Kidney (tissue), 14 donors: ENCODE results near the gene TMOD4. TPM values are rescaled to one million over a fixed set of nuclear protein-coding genes. Genes with fewer than 3 reads are reported as not detected.

Experiments used
- DNase-seq, 5 donors: peaks; one replicate each; pipeline ENCODE4 v3.0.0-alpha.2; 2013 to 2020
- FAIRE-seq: peaks from 2 replicates; lab custom pipeline; 2012; peaks lifted over from hg19 to GRCh38; lab: Jason Lieb, UNC
- H3K27ac ChIP-seq, 2 donors: one replicate each; pipeline ENCODE4 v1.7.0; 2013; ENCODE audit warnings: low read depth in 2 of 2, low read length in 2 of 2, inconsistent platforms in 1 of 2
- H3K27me3 ChIP-seq: one replicate; pipeline ENCODE4 v1.7.1; 2013; ENCODE audit warnings: low read length, inconsistent platforms; ENCODE audit not compliant: control insufficient read depth, insufficient read depth
- H3K36me3 ChIP-seq, 3 donors: one replicate each; pipeline versions ENCODE4 v1.7.0 to v1.7.1; 2013; ENCODE audit warnings: low read length in 3 of 3, control low read depth in 1 of 3, inconsistent platforms in 1 of 3; ENCODE audit not compliant: insufficient read depth in 3 of 3, control insufficient read depth in 2 of 3
- H3K4me1 ChIP-seq, 3 donors: one replicate each; pipeline versions ENCODE4 v1.7.0 to v1.7.1; 2013; ENCODE audit warnings: low read length in 3 of 3, inconsistent platforms in 1 of 3, low read depth in 1 of 3; ENCODE audit not compliant: control insufficient read depth in 2 of 3, insufficient read depth in 2 of 3
- H3K4me3 ChIP-seq, 3 donors: one replicate each; pipeline versions ENCODE4 v1.7.0 to v1.8.1; 2013; ENCODE audit warnings: low read length in 3 of 3, control low read depth in 1 of 3, inconsistent platforms in 1 of 3
- H3K9ac ChIP-seq, 3 donors: one replicate each; pipeline versions ENCODE4 v1.7.0 to v1.7.1; 2013; ENCODE audit warnings: low read length in 3 of 3, control low read depth in 1 of 3, inconsistent platforms in 1 of 3
- H3K9me3 ChIP-seq, 3 donors: one replicate each; pipeline versions ENCODE4 v1.7.0 to v1.7.1; 2013; ENCODE audit warnings: low read length in 3 of 3, control low read depth in 1 of 3, inconsistent platforms in 1 of 3; ENCODE audit not compliant: control insufficient read depth in 2 of 3, insufficient read depth in 1 of 3
- CTCF ChIP-seq: IDR thresholded peaks from 3 replicates; pipeline ENCODE4 v1.5.1; 2012; ENCODE audit warnings: mild to moderate bottlenecking, moderate library complexity, borderline replicate concordance; ENCODE audit not compliant: insufficient read depth; ENCODE audit errors: extremely low read depth
- intact Hi-C: fragments of 100-400 bp; cut with DNase I; formaldehyde crosslinking; loops from one replicate; pipeline ENCODE4 v1.11.1; 2022
- polyA plus RNA-seq: library from polyadenylated mRNA; stranded (reverse); fragments of 350-450 nt; fragmentation: Illumina TruSeq; extraction: RNeasy Lipid Tissue Mini Kit (QIAGEN cat#74804); gene quantifications from one replicate; pipeline ENCODE4 v1.2.3, GENCODE V29; 2014; ENCODE audit warnings: low read depth, low replicate concordance; ENCODE audit not compliant: insufficient read depth
- total RNA-seq: library from RNA; stranded (reverse); fragmentation: NEBNext Ultra II Directional; extraction: Animal tissue kit (Norgen Biotek cat#: 25700); gene quantifications from one replicate; pipeline ENCODE4 v1.2.1, GENCODE V29; 2021
- donor health status: control.
- donor health status: control.
- donor health status: control.
- donor health status: control.
- donor health status: control.
- donor health status: DM: yes; HTN: yes; CAD: no.
- donor health status: Normal renal cell carcinoma (clear cell type).

Gene TMOD4
- total and polyA plus RNA-seq, 2 donors from 2014 or later = 0.65 to 0.66 TPM

GRCh38 chr1:151146412-151147131 lies 29.2 kb downstream of the TMOD4 start, which contains the start of gene SEMA6C:
TSS of gene SEMA6C (minus strand) at chr1:151146631. CDS start at chr1:151142621, 4,010 bp downstream.
- intact Hi-C loops = no loop called here
- Histone ChIP-seq H3K27me3 (no peaks in the 10 kb centered on the region), H3K4me3 (peak within 1 kb of the TSS; percentile 68 to 84 (median 83)), H3K4me1 (peaks cover 0 to 33% (median 16%) of the 10 kb centered on the region in 3 donors), H3K27ac (peak within 1 kb of the TSS; percentile 78 to 81), H3K36me3 (no peaks in the 10 kb centered on the region), H3K9ac (peak within 1 kb of the TSS; percentile 65 to 78 (median 73)), H3K9me3 (no peaks in the 10 kb centered on the region)
- TF ChIP-seq CTCF = no peak
- no peak for FAIRE-seq
- DNase-seq = peak; percentile 95 to 99 (median 96)

GRCh38 chr1:151146072-151146411 lies 29.7 kb downstream of the TMOD4 start:
- no peak overlapping the region for H3K27ac ChIP-seq
- intact Hi-C loops = no loop called here
- FAIRE-seq = no peak
- no peaks in the 10 kb centered on the region for H3K9me3 ChIP-seq
- DNase-seq = peak in 1 of 5 donors; percentile 41
- peak overlapping the region; percentile 53 to 65 (median 65) for H3K9ac ChIP-seq
- H3K27me3 ChIP-seq = no peaks in the 10 kb centered on the region
- H3K4me1 ChIP-seq = peaks cover 0 to 33% (median 16%) of the 10 kb centered on the region in 3 donors
- no peak for TF ChIP-seq CTCF
- no peaks in the 10 kb centered on the region for H3K36me3 ChIP-seq
- peak overlapping the region; percentile 68 to 84 (median 83) for H3K4me3 ChIP-seq

GRCh38 chr1:151145304-151146071 lies 30.3 kb downstream of the TMOD4 start:
- intact Hi-C loops = no loop called here
- H3K4me1 ChIP-seq = peaks cover 0 to 33% (median 16%) of the 10 kb centered on the region in 3 donors
- no peak overlapping the region for H3K27ac ChIP-seq
- TF ChIP-seq CTCF = no peak
- FAIRE-seq (no peak), DNase-seq (peak in 4 of 5 donors; percentile 35 to 79 (median 55))
- H3K4me3 ChIP-seq = peak overlapping the region; percentile 68 to 84 (median 83)
- no peaks in the 10 kb centered on the region for H3K27me3 ChIP-seq
- H3K9ac ChIP-seq = peak overlapping the region; percentile 53 to 65 (median 65)
- H3K9me3 ChIP-seq = no peaks in the 10 kb centered on the region
- no peaks in the 10 kb centered on the region for H3K36me3 ChIP-seq
